Right ventricle myocardium superior (tissue), 1 donor: ENCODE measurements around the gene CDH26. TPM values are rescaled to one million over a fixed set of nuclear protein-coding genes. Genes with fewer than 3 reads are reported as not detected.
"Not testable (repeated sequence)": the region's sequence is repeated elsewhere in the genome, so short reads cannot be mapped to it uniquely, and the experiment has no call there.

Experiments
- ATAC-seq: fragments of 200-7000 bp; cut with Tn5 transposase; one replicate; pipeline ENCODE4 v1.9.1; 2020; ENCODE audit warnings: mild to moderate bottlenecking; ENCODE audit not compliant: poor library complexity
- DNase-seq: peaks from one replicate; pipeline ENCODE4 v3.0.0-alpha.2; 2020
- intact Hi-C: fragments of 100-400 bp; cut with DNase I; formaldehyde crosslinking; loops from one replicate; pipeline ENCODE4 v1.11.2; 2022
- total RNA-seq: library from RNA; stranded (reverse); fragmentation: NEBNext Ultra II Directional; extraction: Animal tissue kit (Norgen Biotek cat#: 25700); gene quantifications from one replicate; pipeline ENCODE4 v1.2.1, GENCODE V29; 2021
- donor health status: DM: no; HTN: yes; CAD: no; lungs with severe emphysema.

Gene CDH26
- total RNA-seq, 1 donor from 2014 or later, result 1.6 TPM

GRCh38 chr20:59939879-59940128, 18.4 kb upstream of the CDH26 start:
- ATAC-seq (peak; percentile 21), DNase-seq (peak; percentile 70)
- intact Hi-C loops, result loop anchor here (10.0 kb wide), 1 partner anchor 95 kb away; no protein-coding TSS in a partner anchor

GRCh38 chr20:59940129-59940955, 17.9 kb upstream of the CDH26 start, which contains the start of the genes FAM217B and PPP1R3D:
TSS of gene FAM217B (plus strand) at chr20:59940389. CDS start at chr20:59943944, 3,555 bp downstream.
TSS of gene PPP1R3D (minus strand) at chr20:59940305. CDS start at chr20:59939931, 374 bp downstream.
- ATAC-seq (peak; percentile 95), DNase-seq (peak; percentile 99)
- intact Hi-C loops, result loop anchor here (10.0 kb wide), 1 partner anchor 94 kb away; no protein-coding TSS in a partner anchor

- no peak for ATAC-seq
- intact Hi-C loops, result loop anchor here (10.0 kb wide), 1 partner anchor 94 kb away; no protein-coding TSS in a partner anchor
These were observed 17.3 kb upstream of the CDH26 start for GRCh38 chr20:59940956-59941294.

GRCh38 chr20:59942245-59942644, 16.0 kb upstream of the CDH26 start:
- ATAC-seq (no peak), DNase-seq (no peak)
- intact Hi-C loops, result loop anchor here (10.0 kb wide), 1 partner anchor 93 kb away; no protein-coding TSS in a partner anchor

More at GRCh38 chr20:59940956-59941294, 17.3 kb upstream of the CDH26 start:
- no peak for DNase-seq

- DNase-seq (no peak), ATAC-seq (no peak)
- intact Hi-C loops, result loop anchor here (10.0 kb wide), 1 partner anchor 90 kb away; no protein-coding TSS in a partner anchor
These were observed 13.5 kb upstream of the CDH26 start for GRCh38 chr20:59944726-59945125.

- no peak for ATAC-seq
- intact Hi-C loops, result loop anchor here (10.0 kb wide), 1 partner anchor 90 kb away; no protein-coding TSS in a partner anchor
- no peak for DNase-seq
These were observed 13.0 kb upstream of the CDH26 start for GRCh38 chr20:59945175-59945574.

- no peak for ATAC-seq
- intact Hi-C loops, result loop anchor here (10.0 kb wide), 1 partner anchor 89 kb away; no protein-coding TSS in a partner anchor
- DNase-seq, result no peak
These were observed 12.5 kb upstream of the CDH26 start for GRCh38 chr20:59945731-59946130.

GRCh38 chr20:59947376-59947775, 10.8 kb upstream of the CDH26 start:
- DNase-seq (no peak), ATAC-seq (no peak)
- intact Hi-C loops, result loop anchor here (10.0 kb wide), 1 partner anchor 87 kb away; no protein-coding TSS in a partner anchor

GRCh38 chr20:59948212-59948611, 10.0 kb upstream of the CDH26 start:
- no peak for DNase-seq
- intact Hi-C loops, result loop anchor here (10.0 kb wide), 1 partner anchor 87 kb away; no protein-coding TSS in a partner anchor
- peak; percentile 9 for ATAC-seq

- intact Hi-C loops, result loop anchor here (10.0 kb wide), 1 partner anchor 86 kb away; no protein-coding TSS in a partner anchor
- DNase-seq (no peak), ATAC-seq (peak; percentile 59)
These were observed 9.1 kb upstream of the CDH26 start for GRCh38 chr20:59948828-59949720.

GRCh38 chr20:59949911-59950310, 8.3 kb upstream of the CDH26 start:
- intact Hi-C loops, result loop anchor here (10.0 kb wide), 1 partner anchor 85 kb away; no protein-coding TSS in a partner anchor
- no peak for ATAC-seq
- DNase-seq, result no peak

- ATAC-seq (no peak), DNase-seq (no peak)
- intact Hi-C loops, result no loop called here
These were observed 3.5 kb upstream of the CDH26 start for GRCh38 chr20:59954718-59955117.

- no peak for DNase-seq
- intact Hi-C loops, result no loop called here
- peak; percentile 56 for ATAC-seq
These were observed 3.0 kb upstream of the CDH26 start for GRCh38 chr20:59955131-59955796.

GRCh38 chr20:59957568-59957967, 655 bp upstream of the CDH26 start:
- intact Hi-C loops, DNase-seq, ATAC-seq: not testable (repeated sequence)

- ATAC-seq (no peak), DNase-seq (no peak)
- intact Hi-C loops, result no loop called here
These were observed 403 bp downstream of the CDH26 start for GRCh38 chr20:59958626-59959025.

- DNase-seq, result no peak
- intact Hi-C loops, result no loop called here
- no peak for ATAC-seq
These were observed 3.2 kb downstream of the CDH26 start for GRCh38 chr20:59961423-59961822.

GRCh38 chr20:59962155-59962554, 3.9 kb downstream of the CDH26 start:
- intact Hi-C loops, result no loop called here
- DNase-seq (no peak), ATAC-seq (no peak)

- intact Hi-C loops, result no loop called here
- DNase-seq (no peak), ATAC-seq (no peak)
These were observed 8.2 kb downstream of the CDH26 start for GRCh38 chr20:59966428-59966827.
